ENCODE measurements around the gene ATP2A1. TPM values are rescaled to one million over a fixed set of nuclear protein-coding genes. Genes with fewer than 3 reads are reported as not detected.

ATP2A1 gene
- total and polyA plus RNA-seq, 2 experiments from 2014 or later = 0.13 to 2.3 TPM

- H3K27me3 ChIP-seq = no peaks in the 10 kb centered on the region
- no peak overlapping the region for H3K4me3 ChIP-seq
- H3K36me3 ChIP-seq (replicated peaks; ENCODE audit: insufficient read depth, low read depth) = no peaks in the 10 kb centered on the region
- H3K9me3 ChIP-seq (ENCODE audit: low read depth) = no peaks in the 10 kb centered on the region
- no peaks in the 10 kb centered on the region for H4K20me1 ChIP-seq (ENCODE audit: insufficient read depth, poor library complexity, severe bottlenecking)
- H3K79me2 ChIP-seq = no peaks in the 10 kb centered on the region
- DNase-seq (ENCODE audit: low spot score) = no peak
- H3K4me2 ChIP-seq = no peak overlapping the region
- 74% methylated on average over 3 of the region's 3 CpGs for WGBS (ENCODE audit: low lambda C conversion rate, missing lambda C conversion rate)
- H3K4me1 ChIP-seq (ENCODE audit: insufficient read depth) = no peaks in the 10 kb centered on the region
- TF ChIP-seq CTCF (IDR thresholded peaks at IDR 0.05; ENCODE audit: poor library complexity) = no peak
- TF ChIP-seq EZH2phosphoT487 (IDR thresholded peaks at IDR 0.05; ENCODE audit: low read depth, severe bottlenecking, unreplicated experiment) = no peak
- no peak for TF ChIP-seq EZH2 (IDR thresholded peaks at IDR 0.05; ENCODE audit: borderline replicate concordance)
- H2AFZ ChIP-seq = no peak overlapping the region
- no peaks in the 10 kb centered on the region for H3K9me2 ChIP-seq (replicated peaks; ENCODE audit: insufficient read depth)
- H3K27ac ChIP-seq = no peak overlapping the region
Measured at GRCh38 chr16:28930652-28931051, 52.4 kb downstream of the ATP2A1 start.

- no peak for DNase-seq (ENCODE audit: low spot score)
- H3K79me2 ChIP-seq = no peaks in the 10 kb centered on the region
- no peak for TF ChIP-seq CTCF (IDR thresholded peaks at IDR 0.05; ENCODE audit: poor library complexity)
- no peak for TF ChIP-seq EZH2phosphoT487 (IDR thresholded peaks at IDR 0.05; ENCODE audit: low read depth, severe bottlenecking, unreplicated experiment)
- no peak for TF ChIP-seq EZH2 (IDR thresholded peaks at IDR 0.05; ENCODE audit: borderline replicate concordance)
- no peak within 1 kb of the TSS for H3K4me2 ChIP-seq
- no peak within 1 kb of the TSS for H3K27ac ChIP-seq
- H3K36me3 ChIP-seq (replicated peaks; ENCODE audit: insufficient read depth, low read depth) = no peaks in the 10 kb centered on the region
- H2AFZ ChIP-seq = no peak within 1 kb of the TSS
- H3K27me3 ChIP-seq = no peaks in the 10 kb centered on the region
- no peaks in the 10 kb centered on the region for H4K20me1 ChIP-seq (ENCODE audit: insufficient read depth, poor library complexity, severe bottlenecking)
- 96% methylated on average over 10 of the region's 10 CpGs for WGBS (ENCODE audit: low lambda C conversion rate, missing lambda C conversion rate)
- H3K9me2 ChIP-seq (replicated peaks; ENCODE audit: insufficient read depth) = no peaks in the 10 kb centered on the region
- no peak within 1 kb of the TSS for H3K4me3 ChIP-seq
- H3K9me3 ChIP-seq (ENCODE audit: low read depth) = no peaks in the 10 kb centered on the region
- H3K4me1 ChIP-seq (ENCODE audit: insufficient read depth) = no peaks in the 10 kb centered on the region
Measured at GRCh38 chr16:28931801-28932225, 53.5 kb downstream of the ATP2A1 start, which contains the start of gene CD19. Gene CD19 (plus strand): TSS chr16:28931971. CDS start chr16:28932001, 30 bp downstream.

- Histone ChIP-seq H3K27me3 (no peaks in the 10 kb centered on the region), H2AFZ (no peak overlapping the region), H3K9me2 (replicated peaks; ENCODE audit: insufficient read depth) (no peaks in the 10 kb centered on the region), H4K20me1 (ENCODE audit: insufficient read depth, poor library complexity, severe bottlenecking) (no peaks in the 10 kb centered on the region), H3K9me3 (ENCODE audit: low read depth) (no peaks in the 10 kb centered on the region), H3K4me1 (ENCODE audit: insufficient read depth) (no peaks in the 10 kb centered on the region), H3K27ac (no peak overlapping the region), H3K36me3 (replicated peaks; ENCODE audit: insufficient read depth, low read depth) (no peaks in the 10 kb centered on the region), H3K79me2 (no peaks in the 10 kb centered on the region), H3K4me2 (no peak overlapping the region), H3K4me3 (no peak overlapping the region)
- WGBS (ENCODE audit: low lambda C conversion rate, missing lambda C conversion rate) = 90% methylated on average over 18 of the region's 20 CpGs
- TF ChIP-seq CTCF (IDR thresholded peaks at IDR 0.05; ENCODE audit: poor library complexity) (no peak), EZH2phosphoT487 (IDR thresholded peaks at IDR 0.05; ENCODE audit: low read depth, severe bottlenecking, unreplicated experiment) (no peak), EZH2 (IDR thresholded peaks at IDR 0.05; ENCODE audit: borderline replicate concordance) (no peak)
- DNase-seq (ENCODE audit: low spot score) = no peak
Measured at GRCh38 chr16:28932339-28933141, 54.3 kb downstream of the ATP2A1 start.
